Measurements from ENCODE around the gene MPZL1. TPM values are rescaled to one million over a fixed set of nuclear protein-coding genes. Genes with fewer than 3 reads are reported as not detected.
A peak's percentile ranks its signal among the peaks of the same experiment; 100 is the strongest.

The MPZL1 gene
- total and polyA plus RNA-seq, 2 of the 13 experiments (the other 11 are each of a cell fraction or from before 2014, with no cell fraction given): 38.0 to 68.7 TPM

- TF ChIP-seq ZBTB2 (CRISPR knock-in tag; IDR thresholded peaks at IDR 0.05; ENCODE audit: low read depth) (no peak), MXI1 (IDR thresholded peaks at IDR 0.05; ENCODE audit: borderline replicate concordance, low read depth, low read length) (no peak), ARNTL (CRISPR knock-in tag; IDR thresholded peaks at IDR 0.05) (peak; percentile 80), SALL1 (CRISPR knock-in tag; IDR thresholded peaks at IDR 0.05) (peak; percentile 36; the same call in 1 of the 2 replicates), HBP1 (CRISPR knock-in tag; IDR thresholded peaks at IDR 0.05; ENCODE audit: low read depth) (0 out of 2 replicates have a peak, but pooled peaks have one; percentile 28), ZNF564 (CRISPR knock-in tag; IDR thresholded peaks at IDR 0.05) (peak; percentile 45; the same call in 1 of the 2 replicates), BORCS8-MEF2B (CRISPR knock-in tag; IDR thresholded peaks at IDR 0.05) (0 out of 2 replicates have a peak, but pooled peaks have one; percentile 18), HOMEZ (CRISPR knock-in tag; IDR thresholded peaks at IDR 0.05; ENCODE audit: low read depth) (no peak), RNF2 (conservative IDR thresholded peaks at IDR 0.05; ENCODE audit: low read depth) (peak; percentile 72), KDM6A (CRISPR knock-in tag; IDR thresholded peaks at IDR 0.05; ENCODE audit: low read depth) (no peak), NR2F2 (IDR thresholded peaks at IDR 0.05; ENCODE audit: borderline replicate concordance, low read depth) (no peak), ZNF615 (CRISPR knock-in tag; IDR thresholded peaks at IDR 0.05; ENCODE audit: borderline replicate concordance) (no peak), ZMAT5 (CRISPR knock-in tag; IDR thresholded peaks at IDR 0.05; ENCODE audit: borderline replicate concordance, low read depth) (no peak), ZNF280B (CRISPR knock-in tag; IDR thresholded peaks at IDR 0.05; ENCODE audit: borderline replicate concordance) (peak; percentile 64; the same call in 1 of the 2 replicates)
Observed at GRCh38 chr1:167713330-167714081, 8.3 kb upstream of the MPZL1 start (continued).
